ENCODE results near the gene USP35. TPM values are rescaled to one million over a fixed set of nuclear protein-coding genes. Genes with fewer than 3 reads are reported as not detected.

Gene USP35
- 10 to 100 TPM; 10.7 to 14.5 TPM for total RNA-seq

GRCh38 chr11:78188286-78189173 lies at the start of gene USP35, which contains the start of gene KCTD21:
Gene USP35 (plus strand): TSS chr11:78188919. CDS start chr11:78196246, 7,327 bp downstream.
Gene KCTD21 (minus strand): TSS chr11:78188626. CDS start chr11:78174554, 14,072 bp downstream.

GRCh38 chr11:78139422-78140391 lies 49.0 kb upstream of the USP35 start, which contains the start of gene ALG8:
Gene ALG8 (minus strand): TSS chr11:78139626. CDS start chr11:78139588, 38 bp downstream.

Other genes with a start within 250 kb of the USP35 start
- gene INTS4, start 194.3 kb upstream of the USP35 start, total RNA-seq, result 10 to 100 TPM; 42.0 to 46.8 TPM
- gene KCTD14, start 165.6 kb upstream of the USP35 start, total RNA-seq, result 1 to 10 TPM; 2.1 to 9.0 TPM
- not detected for gene THRSP, start 125.1 kb upstream of the USP35 start, total RNA-seq
- gene NDUFC2, start 109.1 kb upstream of the USP35 start, total RNA-seq, result 100 to 1,000 TPM; 119 to 178 TPM
- 100 to 1,000 TPM in 1 of 2 donors, 10 to 100 TPM in 1; 61.9 to 115 TPM for gene ALG8, start 49.3 kb upstream of the USP35 start, total RNA-seq
- gene KCTD21, start 293 bp upstream of the USP35 start, total RNA-seq, result 10 to 100 TPM in 1 of 2 donors, 1 to 10 TPM in 1; 7.7 to 11.4 TPM
- 10 to 100 TPM; 23.4 to 29.3 TPM for gene GAB2, start 228.9 kb downstream of the USP35 start, total RNA-seq